22Rv1 (cell line): Measurements from ENCODE around the gene TRIM31.

Source experiments
- H3K27ac ChIP-seq: fragments of 450-650 bp; 2 replicates; pipeline ENCODE4 v1.5.1; 2017
- CTCF ChIP-seq: fragments of 450-650 bp; IDR thresholded peaks from 2 replicates; pipeline ENCODE4 v1.5.1; 2017; ENCODE audit warnings: mild to moderate bottlenecking
- ZFX ChIP-seq: fragments of 450-650 bp; IDR thresholded peaks from 2 replicates; pipeline ENCODE4 v1.6.1; 2017; ENCODE audit warnings: antibody characterized with exemption, borderline replicate concordance

Gene TRIM31

GRCh38 chr6:30087876-30088275 lies 25.0 kb downstream of the TRIM31 start:
- TF ChIP-seq CTCF = no peak
- H3K27ac ChIP-seq = no peak overlapping the region

GRCh38 chr6:30077218-30077617 lies 35.7 kb downstream of the TRIM31 start:
- TF ChIP-seq ZFX = no peak
- no peak for TF ChIP-seq CTCF
- no peak overlapping the region for H3K27ac ChIP-seq

- TF ChIP-seq CTCF (peak; percentile 70), ZFX (no peak)
- no peak overlapping the region for H3K27ac ChIP-seq
These were observed 36.8 kb downstream of the TRIM31 start for GRCh38 chr6:30075790-30076732.

GRCh38 chr6:30075094-30075789 lies 37.6 kb downstream of the TRIM31 start, which contains the start of gene RNF39:
TSS of gene RNF39 (minus strand) at chr6:30075769. CDS start at chr6:30075585, 184 bp downstream.
- no peak within 1 kb of the TSS for H3K27ac ChIP-seq
- TF ChIP-seq ZFX (no peak), CTCF (no peak)

GRCh38 chr6:30074331-30075093 lies 38.4 kb downstream of the TRIM31 start:
- TF ChIP-seq ZFX (no peak), CTCF (no peak)
- H3K27ac ChIP-seq = no peak overlapping the region

- H3K27ac ChIP-seq = no peak overlapping the region
- TF ChIP-seq ZFX (no peak), CTCF (no peak)
These were observed 39.2 kb downstream of the TRIM31 start for GRCh38 chr6:30073489-30074235.
